ENCODE results near the gene KISS1.
"Not testable (repeated sequence)": the region's sequence is repeated elsewhere in the genome, so short reads cannot be mapped to it uniquely, and the experiment has no call there.

The KISS1 gene, protein sequence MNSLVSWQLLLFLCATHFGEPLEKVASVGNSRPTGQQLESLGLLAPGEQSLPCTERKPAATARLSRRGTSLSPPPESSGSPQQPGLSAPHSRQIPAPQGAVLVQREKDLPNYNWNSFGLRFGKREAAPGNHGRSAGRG

DNA sequence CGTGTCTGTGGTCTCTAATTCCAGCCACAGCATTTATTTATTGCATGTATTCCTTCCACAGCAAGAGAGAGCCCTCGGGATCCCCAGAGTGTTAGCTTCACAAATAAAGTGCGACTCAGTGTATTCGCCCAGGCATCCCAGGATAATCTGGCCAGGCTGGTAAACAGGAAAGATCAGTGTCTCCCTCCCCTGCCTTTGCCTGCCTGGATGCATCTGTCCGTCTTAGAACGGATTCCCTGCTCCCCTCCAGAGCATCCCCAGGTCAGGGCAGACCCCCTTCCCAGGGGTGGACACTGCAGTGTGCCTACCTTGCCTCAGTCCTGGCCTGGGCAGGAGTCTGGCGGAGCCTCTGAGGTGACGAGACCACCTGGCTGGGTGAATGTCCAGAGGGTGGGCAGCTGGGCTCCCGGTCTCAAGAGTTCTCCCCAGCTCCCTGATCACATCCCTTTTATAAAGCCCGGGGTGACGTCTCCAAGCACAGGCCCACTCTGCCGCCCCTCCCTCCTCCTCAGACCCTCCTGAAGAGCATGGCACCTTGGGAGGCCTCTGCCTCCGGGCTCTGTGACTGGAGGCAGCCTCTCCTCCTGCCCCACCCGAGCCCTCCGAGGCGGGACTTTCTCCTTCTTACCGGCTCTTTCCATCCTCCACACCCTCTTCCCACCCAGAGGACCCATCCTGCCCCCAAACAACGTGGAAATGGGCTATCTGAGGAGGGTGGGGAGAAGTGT, at the start of gene KISS1:
Gene KISS1, minus strand, starts transcription at position 424 of the 728 bp plus-strand sequence. CDS start 3,615 bp downstream, outside the sequence.
- DNase-seq (ENCODE audit: extremely low read depth in 1 of 2, low read depth in 1 of 2): no peak

DNA sequence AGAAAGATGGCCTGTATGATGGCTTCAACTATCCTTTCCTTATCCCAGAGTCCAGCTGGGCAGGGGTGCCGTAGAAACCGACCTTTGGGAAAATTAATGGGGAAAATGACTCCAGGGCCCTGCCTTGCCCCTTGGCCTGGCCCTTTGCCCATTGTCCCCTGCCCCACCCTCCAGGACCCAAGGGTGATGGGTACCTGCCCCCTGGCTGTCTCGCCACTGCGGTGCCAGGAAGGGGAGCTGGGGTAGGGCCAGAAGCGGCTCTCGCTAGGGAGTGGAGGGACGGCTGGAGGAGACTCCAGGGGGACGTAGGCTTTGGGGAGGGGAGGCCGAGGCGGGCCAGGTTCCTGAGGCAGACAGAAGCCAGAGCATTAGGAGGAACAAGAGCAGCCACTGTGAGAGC, 46.6 kb upstream of the KISS1 start:
- no peak for DNase-seq (ENCODE audit: extremely low read depth in 1 of 2, low read depth in 1 of 2)

DNA sequence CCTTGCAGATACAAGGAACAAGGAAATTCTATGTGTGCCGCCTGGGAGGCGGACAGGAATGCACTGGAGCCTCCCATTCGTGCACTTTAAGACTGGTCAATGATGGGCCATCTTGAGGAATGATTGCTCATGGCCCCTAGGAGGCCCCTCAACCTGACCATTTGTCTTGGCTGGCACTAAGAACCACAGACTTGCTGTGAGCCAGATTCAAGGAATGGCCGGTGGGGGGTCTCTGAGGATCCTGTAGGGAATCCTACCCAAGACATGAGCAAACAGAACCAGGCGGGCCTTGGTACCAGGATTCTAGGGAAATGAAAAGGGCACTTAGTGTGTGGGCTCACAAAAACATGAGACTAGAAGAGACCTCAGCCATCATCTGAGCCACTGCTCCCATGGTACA, 45.6 kb upstream of the KISS1 start:
- DNase-seq (ENCODE audit: extremely low read depth in 1 of 2, low read depth in 1 of 2): no peak

DNA sequence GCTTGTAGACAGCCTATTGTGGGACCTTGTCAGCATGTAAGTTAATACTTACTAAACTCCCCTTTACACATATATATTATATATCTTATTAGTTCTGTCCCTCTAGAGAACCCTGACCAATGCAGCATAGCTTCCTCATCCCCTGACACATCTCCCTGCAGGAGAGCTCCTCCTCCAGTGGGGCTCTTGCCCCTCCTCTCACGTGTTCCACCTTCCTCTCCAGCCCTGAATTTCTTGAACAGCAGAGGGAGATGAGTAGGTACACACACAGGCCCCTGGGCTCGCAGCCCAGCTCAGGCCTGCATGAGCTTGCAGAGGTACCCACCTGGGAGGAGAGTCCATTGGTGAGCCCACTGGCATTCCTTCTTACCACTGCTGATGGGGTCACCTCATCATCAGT, 44.8 kb upstream of the KISS1 start:
- DNase-seq (ENCODE audit: extremely low read depth in 1 of 2, low read depth in 1 of 2): no peak

DNA sequence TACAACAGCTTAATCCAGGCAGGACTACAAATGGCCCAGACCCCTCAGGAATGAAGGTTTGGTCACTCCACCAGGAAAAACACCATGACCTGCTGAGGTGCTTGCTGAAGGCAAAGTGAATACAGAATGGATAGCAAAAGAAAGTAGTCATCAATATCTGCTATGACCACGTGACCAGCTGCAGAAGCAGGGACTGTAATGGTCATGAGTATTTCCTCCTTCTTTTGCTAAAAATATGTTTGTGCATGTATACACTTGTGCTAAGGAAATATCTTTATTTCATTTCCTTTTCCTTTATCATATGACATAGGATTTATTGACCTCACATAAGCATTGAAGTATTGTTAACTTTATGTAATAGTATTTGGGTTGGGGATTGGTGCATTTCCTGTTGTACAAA, 43.9 kb upstream of the KISS1 start:
- DNase-seq (ENCODE audit: extremely low read depth in 1 of 2, low read depth in 1 of 2): no peak

DNA sequence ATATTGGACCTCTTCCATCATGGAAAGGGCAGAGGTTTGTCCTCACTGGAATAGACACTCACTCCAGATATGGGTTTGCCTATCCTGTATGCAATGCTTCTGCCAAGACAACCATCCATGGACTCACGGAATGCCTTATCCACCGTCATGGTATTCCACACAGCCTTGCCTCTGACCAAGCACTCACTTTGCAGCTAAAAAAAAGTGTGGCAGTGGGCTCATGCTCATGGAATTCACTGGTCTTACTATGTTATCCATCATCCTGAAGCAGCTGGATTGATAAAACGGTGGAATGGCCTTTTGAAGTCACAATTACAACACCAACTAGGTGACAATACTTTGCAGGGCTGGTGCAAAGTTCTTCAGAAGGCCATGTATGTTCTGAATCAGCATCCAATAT, 43.1 kb upstream of the KISS1 start:
- not testable (repeated sequence) for DNase-seq (ENCODE audit: extremely low read depth in 1 of 2, low read depth in 1 of 2)

DNA sequence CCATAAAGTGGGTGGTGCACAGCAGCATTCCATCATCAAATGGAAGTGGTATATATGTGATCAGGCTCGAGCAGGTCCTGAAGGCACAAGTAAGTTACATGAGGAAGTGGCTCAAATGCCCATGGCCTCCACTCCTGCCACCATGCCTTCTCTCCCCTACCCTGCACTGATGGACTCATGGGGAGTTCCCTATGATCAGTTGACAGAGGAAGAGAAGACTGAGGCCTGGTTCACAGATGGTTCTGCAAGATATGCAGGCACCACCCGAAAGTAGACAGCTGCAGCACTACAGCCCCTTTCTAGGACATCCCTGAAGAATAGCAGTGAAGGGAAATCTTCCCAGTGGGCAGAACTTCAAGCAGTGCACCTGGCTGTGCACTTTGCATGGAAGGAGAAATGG, 42.2 kb upstream of the KISS1 start:
- not testable (repeated sequence) for DNase-seq (ENCODE audit: extremely low read depth in 1 of 2, low read depth in 1 of 2)

DNA sequence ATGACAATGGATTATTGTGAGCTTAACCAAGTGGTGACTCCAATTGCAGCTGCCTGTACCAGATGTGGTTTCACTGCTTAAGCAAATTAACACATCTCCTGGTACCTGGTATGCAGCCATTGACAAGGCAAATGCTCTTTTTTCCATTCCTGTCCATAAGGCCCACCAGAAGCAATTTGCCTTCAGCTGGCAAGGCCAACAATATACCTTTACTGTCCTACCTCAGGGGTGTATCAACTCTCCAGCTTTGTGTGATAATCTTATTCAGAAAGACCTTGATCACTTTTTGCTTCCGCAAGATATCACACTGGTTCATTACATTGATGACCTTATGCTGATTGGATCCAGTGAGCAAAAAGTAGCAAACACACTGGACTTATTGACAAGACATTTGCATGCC, 41.2 kb upstream of the KISS1 start:
- DNase-seq (ENCODE audit: extremely low read depth in 1 of 2, low read depth in 1 of 2): not testable (repeated sequence)

DNA sequence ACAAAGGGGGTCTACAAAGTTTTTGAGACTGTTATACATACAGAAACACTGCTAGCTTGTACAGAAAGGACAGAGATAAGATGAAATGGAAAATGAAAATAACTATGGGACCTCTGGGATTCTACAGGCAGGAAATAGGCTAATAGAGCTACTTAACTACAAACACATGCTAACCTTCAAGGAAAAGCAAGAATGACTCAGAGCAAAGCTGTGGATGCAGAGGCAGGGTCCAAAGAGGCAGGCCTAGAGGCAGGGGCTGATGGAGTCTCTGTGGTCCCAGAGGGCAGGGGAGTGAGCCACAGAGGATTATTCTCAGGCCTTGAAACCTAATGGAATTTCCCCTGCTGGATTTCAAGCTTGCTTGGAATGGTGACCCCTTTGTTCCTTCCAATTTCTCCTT, 36.2 kb upstream of the KISS1 start:
- no peak for DNase-seq (ENCODE audit: extremely low read depth in 1 of 2, low read depth in 1 of 2)

DNA sequence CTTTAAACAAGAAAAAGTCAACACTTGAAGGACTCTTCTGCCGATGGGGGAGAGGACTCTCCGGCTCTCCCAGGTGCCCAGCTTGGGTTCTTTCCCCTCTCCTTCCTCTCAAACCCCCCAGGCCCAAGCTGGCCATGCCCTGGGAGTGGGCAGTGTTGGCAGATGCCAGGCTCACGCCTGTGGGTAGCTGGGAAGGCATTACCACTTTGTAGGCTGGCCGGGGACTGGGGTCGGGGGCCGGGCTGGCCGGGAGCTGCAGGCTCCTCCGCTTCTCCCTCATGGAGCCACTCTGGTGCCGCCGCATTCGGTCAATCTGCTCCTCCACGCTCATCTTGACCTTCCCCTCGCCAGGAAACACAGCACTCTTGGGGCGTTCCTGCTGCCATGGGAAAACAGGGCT, 33.9 kb upstream of the KISS1 start:
- no peak for DNase-seq (ENCODE audit: extremely low read depth in 1 of 2, low read depth in 1 of 2)

DNA sequence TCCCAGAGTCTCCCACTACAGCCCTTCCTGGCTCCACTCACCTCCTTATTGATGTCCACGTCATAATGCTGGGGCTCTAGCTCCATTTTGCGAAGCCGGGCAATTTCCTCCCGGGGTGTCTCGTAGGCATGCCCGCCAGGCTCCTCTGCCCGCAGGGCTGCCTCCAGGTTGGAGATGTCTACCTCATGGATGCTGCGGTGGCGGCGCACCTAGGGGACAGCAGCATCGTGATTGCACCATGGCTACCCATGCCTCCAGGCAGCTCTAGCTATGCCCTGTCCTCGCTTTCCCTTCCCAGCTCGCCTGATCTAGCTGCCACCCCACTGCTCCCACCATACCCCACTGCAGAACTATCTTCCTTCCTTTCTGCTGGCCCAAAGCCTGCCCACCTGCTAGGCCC, 32.6 kb upstream of the KISS1 start:
- DNase-seq (ENCODE audit: extremely low read depth in 1 of 2, low read depth in 1 of 2): no peak

DNA sequence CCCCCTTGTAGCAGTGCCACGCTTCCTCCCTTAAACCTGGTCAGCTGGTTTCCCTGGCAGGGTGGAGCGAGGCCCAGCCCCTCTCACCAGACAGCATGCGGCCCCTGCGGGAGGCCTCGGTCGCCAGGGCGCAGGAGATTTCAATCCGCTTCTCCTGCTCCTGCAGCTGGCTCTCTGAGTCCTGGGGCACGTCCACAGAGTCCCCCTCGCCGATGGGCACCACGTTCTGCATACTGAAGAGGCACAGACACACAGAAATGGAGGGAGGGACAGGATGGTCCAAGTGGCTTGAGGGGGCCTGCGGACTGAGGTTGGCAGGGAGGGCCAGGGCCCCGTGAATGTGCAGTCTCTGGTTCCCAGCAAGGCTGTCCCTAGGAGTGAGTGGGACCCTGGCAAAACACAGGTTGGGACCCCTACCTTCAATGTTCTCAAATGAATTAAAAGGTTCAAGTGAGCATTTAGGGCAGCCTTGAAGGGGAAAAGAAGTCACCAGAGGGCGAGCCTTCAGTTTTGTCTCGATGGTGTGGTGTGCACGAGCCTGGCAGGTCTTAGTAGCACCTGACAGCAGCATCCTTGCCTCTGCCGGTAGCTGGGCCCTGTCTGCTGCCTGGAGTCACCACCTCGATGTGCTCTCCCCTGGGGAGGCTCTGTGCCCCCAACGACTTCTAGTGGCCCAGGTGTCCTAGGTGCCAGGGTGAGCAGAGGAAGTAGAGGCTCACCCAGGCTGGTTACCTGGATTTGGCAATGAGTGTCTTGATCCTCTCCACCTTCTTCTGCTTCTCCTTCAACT, 31.9 kb upstream of the KISS1 start:
- DNase-seq (ENCODE audit: extremely low read depth in 1 of 2, low read depth in 1 of 2): no peak

DNA sequence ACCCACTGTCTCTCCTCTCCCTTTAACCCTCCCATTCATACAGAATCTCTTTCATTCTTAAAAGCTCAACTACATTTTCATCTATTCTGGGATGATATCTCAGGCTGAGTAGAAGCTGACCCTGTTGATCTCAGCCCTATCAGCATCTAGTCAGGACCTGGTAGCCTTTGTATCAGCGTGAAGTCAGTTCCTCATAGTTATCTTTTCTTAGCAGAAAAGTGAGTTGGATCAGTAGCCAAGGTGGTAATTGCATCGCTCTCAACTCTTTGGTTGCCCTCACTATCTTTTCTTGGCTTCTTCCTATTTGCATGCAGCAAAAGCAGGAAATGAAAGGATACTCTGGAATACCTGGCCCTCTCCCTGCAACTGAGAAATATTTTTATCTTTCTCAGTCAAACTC, 31.1 kb upstream of the KISS1 start:
- DNase-seq (ENCODE audit: extremely low read depth in 1 of 2, low read depth in 1 of 2): no peak

DNA sequence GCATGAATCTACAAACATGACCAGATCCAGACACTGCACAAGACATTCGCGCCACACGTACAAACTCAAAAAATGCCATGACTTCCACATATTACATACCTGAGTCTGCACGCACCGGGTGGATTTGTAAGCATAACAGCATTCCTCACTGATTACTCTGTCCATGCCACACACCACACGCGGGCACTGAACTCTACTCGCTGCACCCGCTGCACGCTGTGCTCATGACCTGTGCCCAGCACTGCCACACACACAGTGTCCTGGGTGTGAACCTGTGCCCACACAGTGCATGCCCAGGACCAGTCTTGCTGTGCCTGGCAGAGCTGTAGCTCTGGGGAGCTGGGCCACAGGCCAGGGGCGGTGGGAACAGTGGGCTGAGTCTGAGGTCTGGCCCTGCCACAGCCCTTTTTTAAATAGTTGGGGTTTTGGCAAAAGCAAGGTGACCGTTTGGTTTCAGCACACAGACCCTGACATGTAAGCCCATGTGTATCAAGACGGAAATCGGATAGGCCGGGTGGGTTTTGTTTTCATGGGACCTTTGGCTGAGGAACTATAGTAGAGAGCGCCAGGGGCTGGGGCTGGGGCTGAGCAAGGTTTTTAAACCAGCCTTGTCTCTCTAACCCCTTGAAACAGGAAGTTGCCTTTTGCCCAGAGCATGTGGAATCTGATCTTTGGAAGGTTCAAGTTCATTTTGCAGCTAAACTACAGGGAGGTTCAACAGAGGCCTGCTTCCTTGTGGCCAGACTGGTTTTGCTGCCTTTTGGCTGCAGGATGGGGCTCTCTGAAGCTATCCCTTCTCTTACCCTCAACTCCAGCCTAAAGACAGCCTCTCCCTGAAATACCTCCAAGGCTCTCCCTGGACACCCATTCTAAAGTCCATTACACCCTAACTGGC, 29.8 kb upstream of the KISS1 start:
- no peak for DNase-seq (ENCODE audit: extremely low read depth in 1 of 2, low read depth in 1 of 2)

DNA sequence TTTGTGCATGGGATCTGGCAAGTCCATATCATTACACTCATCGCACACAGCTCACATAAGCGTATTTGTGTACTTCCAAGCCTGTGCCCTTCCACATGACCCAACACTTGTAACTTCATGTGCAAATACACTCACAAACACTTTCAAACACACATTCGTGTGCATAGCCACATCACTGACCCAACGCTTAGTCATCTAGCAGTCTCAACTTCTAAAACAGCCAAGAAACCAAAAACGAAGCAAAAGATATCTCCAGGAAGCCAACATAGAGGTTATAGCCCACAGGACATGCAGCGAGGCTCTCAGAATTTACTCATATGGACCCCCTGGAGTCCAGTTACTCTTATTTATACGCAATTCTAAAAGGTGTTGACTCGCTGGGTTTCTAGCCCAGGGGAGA, 28.4 kb upstream of the KISS1 start:
- no peak for DNase-seq (ENCODE audit: extremely low read depth in 1 of 2, low read depth in 1 of 2)

DNA sequence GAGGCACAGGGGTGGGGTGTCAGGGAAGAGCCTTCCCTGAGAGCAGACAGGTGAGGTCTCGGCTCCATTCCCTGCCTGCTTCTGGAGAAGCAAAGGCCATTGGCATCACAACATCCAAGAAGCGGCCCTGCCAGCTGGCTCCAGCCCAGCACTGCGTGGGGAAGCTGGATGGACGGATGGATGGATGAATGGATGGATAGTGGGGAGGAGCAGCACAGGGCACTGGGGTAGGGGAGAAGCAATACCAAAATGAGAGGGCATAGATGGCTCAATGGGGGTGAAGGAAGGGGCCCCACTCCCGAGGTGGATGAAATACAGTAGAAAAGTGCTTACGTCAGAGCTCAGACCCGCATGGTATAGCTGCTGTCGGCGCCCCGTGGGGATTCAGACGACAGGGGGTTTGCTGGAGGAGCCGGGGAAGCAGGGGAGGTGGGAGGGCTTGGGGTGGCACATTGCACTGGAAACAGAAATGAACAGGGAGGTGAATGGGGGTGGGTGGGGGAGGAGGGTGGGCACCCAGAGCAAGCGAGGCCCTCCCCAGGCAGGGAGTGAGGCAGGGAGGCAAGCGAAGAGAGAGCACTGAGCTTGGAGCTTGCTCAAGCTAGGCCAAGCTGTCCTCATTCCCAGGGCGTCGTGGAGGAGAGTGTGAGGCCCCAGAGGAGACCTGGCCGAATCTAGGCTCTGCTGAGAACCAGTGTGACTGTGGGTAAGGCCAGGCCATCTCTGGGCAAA, 27.0 kb upstream of the KISS1 start:
- no peak for DNase-seq (ENCODE audit: extremely low read depth in 1 of 2, low read depth in 1 of 2)

DNA sequence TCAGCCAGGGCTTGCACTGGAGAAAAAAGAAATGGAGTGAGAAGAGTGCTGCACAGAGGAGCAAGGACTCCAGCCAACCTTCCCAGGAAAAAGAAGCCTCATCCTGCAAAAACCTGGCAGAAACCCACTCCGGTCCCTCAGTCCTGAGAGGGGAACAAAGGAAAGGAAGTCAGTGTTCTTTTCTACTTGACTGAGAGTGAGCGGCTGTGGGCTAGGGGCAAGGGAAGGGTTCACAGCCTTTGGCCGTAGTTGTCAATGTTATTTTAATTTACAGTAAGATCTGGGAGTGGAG, 26.4 kb upstream of the KISS1 start:
- DNase-seq (ENCODE audit: extremely low read depth in 1 of 2, low read depth in 1 of 2): no peak

DNA sequence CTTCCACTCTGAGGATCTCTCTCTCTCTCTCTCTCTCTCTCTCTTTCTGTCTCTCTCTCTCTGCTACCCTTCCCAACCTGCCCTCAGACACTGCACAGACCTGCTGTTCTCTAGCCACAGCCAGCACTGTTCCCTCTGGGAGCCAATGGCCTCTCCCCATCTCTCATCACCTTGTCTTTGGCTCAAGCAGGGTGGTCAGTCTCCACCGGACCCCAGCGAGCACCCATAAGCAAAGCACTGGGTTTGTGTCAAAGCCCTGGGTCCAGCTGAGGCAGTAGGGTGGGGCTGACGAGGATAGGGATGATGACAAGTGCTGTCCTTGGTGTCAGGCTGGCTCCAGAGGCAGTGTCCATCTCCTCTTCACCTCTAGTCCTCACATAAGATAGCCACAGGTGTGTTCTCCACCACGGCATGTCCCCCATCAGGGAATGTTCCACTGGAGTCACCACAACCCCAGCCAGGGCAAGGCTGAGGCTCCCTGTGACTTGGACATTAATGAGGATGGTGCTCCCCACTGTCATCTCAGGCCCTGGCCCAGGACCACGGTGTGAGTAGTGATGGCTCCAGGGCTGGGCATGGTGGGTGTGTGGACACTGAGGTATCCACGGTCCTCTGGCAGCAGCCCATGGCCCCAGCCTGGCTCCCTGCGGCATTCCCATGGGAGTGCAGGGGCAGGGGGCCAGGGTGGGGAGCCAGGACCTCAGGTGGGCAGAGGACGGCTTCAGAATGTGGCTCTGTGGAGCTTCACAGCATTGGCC, 25.9 kb upstream of the KISS1 start:
- no peak for DNase-seq (ENCODE audit: extremely low read depth in 1 of 2, low read depth in 1 of 2)

DNA sequence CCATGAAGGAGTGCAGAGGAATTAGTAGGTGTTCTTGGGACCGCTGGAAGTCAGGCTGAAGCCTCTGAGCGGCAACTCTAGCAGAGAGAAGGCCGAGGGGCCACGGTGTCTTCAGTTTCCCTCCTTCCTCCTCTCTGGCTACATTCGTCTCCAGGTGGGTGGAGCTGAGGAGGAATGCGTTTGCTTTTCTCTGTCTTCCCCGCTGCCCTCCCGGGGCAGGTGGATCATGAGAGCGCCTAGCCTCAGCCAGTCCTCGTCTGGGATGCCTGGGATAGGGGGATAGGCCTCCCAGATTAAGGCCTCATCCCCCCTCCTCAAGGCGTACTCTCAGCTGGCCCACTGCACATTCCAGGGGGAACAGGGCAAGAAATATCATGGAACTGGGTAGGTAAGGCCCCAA, 25.0 kb upstream of the KISS1 start:
- DNase-seq (ENCODE audit: extremely low read depth in 1 of 2, low read depth in 1 of 2): no peak
